Measurements from ENCODE around the gene THSD4.

The THSD4 gene

GRCh38 chr15:71551566-71551965, 436.3 kb downstream of the THSD4 start:
- no peaks in the 10 kb centered on the region for H3K4me1 ChIP-seq (ENCODE audit: control insufficient read depth, low read length)
- H3F3A ChIP-seq (ENCODE audit: control insufficient read depth, insufficient read depth): no peaks in the 10 kb centered on the region
- no peaks in the 10 kb centered on the region for H3K79me2 ChIP-seq (ENCODE audit: control insufficient read depth, low read length)
- H3K9me3 ChIP-seq (ENCODE audit: control insufficient read depth, insufficient read depth, low read length): no peaks in the 10 kb centered on the region
- TF ChIP-seq, protein P1, sequence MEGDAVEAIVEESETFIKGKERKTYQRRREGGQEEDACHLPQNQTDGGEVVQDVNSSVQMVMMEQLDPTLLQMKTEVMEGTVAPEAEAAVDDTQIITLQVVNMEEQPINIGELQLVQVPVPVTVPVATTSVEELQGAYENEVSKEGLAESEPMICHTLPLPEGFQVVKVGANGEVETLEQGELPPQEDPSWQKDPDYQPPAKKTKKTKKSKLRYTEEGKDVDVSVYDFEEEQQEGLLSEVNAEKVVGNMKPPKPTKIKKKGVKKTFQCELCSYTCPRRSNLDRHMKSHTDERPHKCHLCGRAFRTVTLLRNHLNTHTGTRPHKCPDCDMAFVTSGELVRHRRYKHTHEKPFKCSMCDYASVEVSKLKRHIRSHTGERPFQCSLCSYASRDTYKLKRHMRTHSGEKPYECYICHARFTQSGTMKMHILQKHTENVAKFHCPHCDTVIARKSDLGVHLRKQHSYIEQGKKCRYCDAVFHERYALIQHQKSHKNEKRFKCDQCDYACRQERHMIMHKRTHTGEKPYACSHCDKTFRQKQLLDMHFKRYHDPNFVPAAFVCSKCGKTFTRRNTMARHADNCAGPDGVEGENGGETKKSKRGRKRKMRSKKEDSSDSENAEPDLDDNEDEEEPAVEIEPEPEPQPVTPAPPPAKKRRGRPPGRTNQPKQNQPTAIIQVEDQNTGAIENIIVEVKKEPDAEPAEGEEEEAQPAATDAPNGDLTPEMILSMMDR (IDR thresholded peaks at IDR 0.05; ENCODE audit: low read depth, low read length, poor library complexity, severe bottlenecking): no peak
- no peak for TF ChIP-seq EZH2phosphoT487 (IDR thresholded peaks at IDR 0.05; ENCODE audit: borderline replicate concordance, low read length)
- H3K27ac ChIP-seq (ENCODE audit: low read depth, low read length): no peak overlapping the region
- peaks cover 2% of the 10 kb centered on the region; the same call in 1 of the 2 replicates for H3K27me3 ChIP-seq (ENCODE audit: control insufficient read depth, low read length)
- no peaks in the 10 kb centered on the region for H4K20me1 ChIP-seq (ENCODE audit: control insufficient read depth, insufficient read depth, low read depth, low read length)
- H3K4me2 ChIP-seq (ENCODE audit: low read length): no peak overlapping the region
- H3K36me3 ChIP-seq (ENCODE audit: control insufficient read depth, low read length): no peaks in the 10 kb centered on the region
- no peaks in the 10 kb centered on the region for H3K9me2 ChIP-seq (replicated peaks; ENCODE audit: control insufficient read depth, low read length)
- no peak overlapping the region for H3K4me3 ChIP-seq (ENCODE audit: low read length)

- no peak overlapping the region for H3K4me2 ChIP-seq (ENCODE audit: low read length)
- TF ChIP-seq, protein P1 (IDR thresholded peaks at IDR 0.05; ENCODE audit: low read depth, low read length, poor library complexity, severe bottlenecking): no peak
- TF ChIP-seq EZH2phosphoT487 (IDR thresholded peaks at IDR 0.05; ENCODE audit: borderline replicate concordance, low read length): no peak
- H3K27ac ChIP-seq (ENCODE audit: low read depth, low read length): no peak overlapping the region
Measured at GRCh38 chr15:71559098-71559497, 443.8 kb downstream of the THSD4 start.

DNA sequence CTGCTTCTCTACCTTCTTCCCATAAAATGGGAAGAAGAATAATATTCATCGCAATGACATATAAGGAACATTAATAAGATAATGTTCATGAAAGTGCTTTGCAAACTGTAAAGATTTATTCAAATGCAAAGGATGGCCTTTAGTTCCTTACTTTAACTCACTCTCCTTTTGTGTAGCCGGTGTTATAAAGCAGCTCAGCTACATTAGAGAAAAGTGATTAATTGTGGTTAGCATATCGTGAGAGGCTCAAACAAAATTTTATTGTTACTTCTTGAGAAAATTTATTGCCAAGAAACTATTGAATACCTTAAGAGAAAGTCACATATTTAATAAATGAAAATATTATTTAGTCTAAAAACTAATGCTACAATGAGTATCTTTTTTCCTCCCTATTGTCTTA, 444.3 kb downstream of the THSD4 start:
- Histone ChIP-seq H3K36me3 (ENCODE audit: control insufficient read depth, low read length) (no peaks in the 10 kb centered on the region), H4K20me1 (ENCODE audit: control insufficient read depth, insufficient read depth, low read depth, low read length) (no peaks in the 10 kb centered on the region), H3K27ac (ENCODE audit: low read depth, low read length) (no peak overlapping the region), H3F3A (ENCODE audit: control insufficient read depth, insufficient read depth) (no peaks in the 10 kb centered on the region), H3K4me1 (ENCODE audit: control insufficient read depth, low read length) (no peaks in the 10 kb centered on the region), H3K27me3 (ENCODE audit: control insufficient read depth, low read length) (no peaks in the 10 kb centered on the region), H3K4me3 (ENCODE audit: low read length) (no peak overlapping the region), H3K9me2 (replicated peaks; ENCODE audit: control insufficient read depth, low read length) (no peaks in the 10 kb centered on the region), H3K9me3 (ENCODE audit: control insufficient read depth, insufficient read depth, low read length) (no peaks in the 10 kb centered on the region), H3K4me2 (ENCODE audit: low read length) (no peak overlapping the region), H3K79me2 (ENCODE audit: control insufficient read depth, low read length) (no peaks in the 10 kb centered on the region)
- no peak for TF ChIP-seq EZH2phosphoT487 (IDR thresholded peaks at IDR 0.05; ENCODE audit: borderline replicate concordance, low read length)
- TF ChIP-seq, protein P1 (IDR thresholded peaks at IDR 0.05; ENCODE audit: low read depth, low read length, poor library complexity, severe bottlenecking): no peak

More at GRCh38 chr15:71559098-71559497, 443.8 kb downstream of the THSD4 start:
- Histone ChIP-seq H3K9me2 (replicated peaks; ENCODE audit: control insufficient read depth, low read length) (no peaks in the 10 kb centered on the region), H3F3A (ENCODE audit: control insufficient read depth, insufficient read depth) (no peaks in the 10 kb centered on the region), H3K27me3 (ENCODE audit: control insufficient read depth, low read length) (no peaks in the 10 kb centered on the region), H3K79me2 (ENCODE audit: control insufficient read depth, low read length) (no peaks in the 10 kb centered on the region), H3K36me3 (ENCODE audit: control insufficient read depth, low read length) (no peaks in the 10 kb centered on the region), H3K4me1 (ENCODE audit: control insufficient read depth, low read length) (no peaks in the 10 kb centered on the region), H4K20me1 (ENCODE audit: control insufficient read depth, insufficient read depth, low read depth, low read length) (no peaks in the 10 kb centered on the region), H3K9me3 (ENCODE audit: control insufficient read depth, insufficient read depth, low read length) (no peaks in the 10 kb centered on the region), H3K4me3 (ENCODE audit: low read length) (no peak overlapping the region)
